Endothelial cell of umbilical vein (primary cell): ENCODE measurements around the gene PIWIL4. TPM values are rescaled to one million over a fixed set of nuclear protein-coding genes. Genes with fewer than 3 reads are reported as not detected.

Source experiments
- BruUV-seq: library from RNA; stranded (reverse); fragments of 400-500 nt; replicated peaks from 2 replicates; lab custom pipeline; 2021; lab: Mats Ljungman, UMichigan
- CTCF ChIA-PET: fragments of 300-600, 350-600 bp; sonication (Branson Sonifier 250); formaldehyde crosslinking; loops from one replicate; lab custom pipeline; 2021; ENCODE audit warnings: antibody characterized with exemption, inconsistent platforms; lab: Charles Lee
- POLR2A ChIA-PET: fragments of 300-600, 350-600 bp; sonication (Branson Sonifier 250); formaldehyde crosslinking; loops from one replicate; lab custom pipeline; 2021; ENCODE audit warnings: antibody characterized with exemption, inconsistent platforms; lab: Charles Lee
- DNase-seq: peaks from one replicate; pipeline ENCODE4 v3.0.0-alpha.2; 2011; ENCODE audit warnings: low read depth, low spot score
- FAIRE-seq: peaks from 2 replicates; lab custom pipeline; 2011; peaks lifted over from hg19 to GRCh38; lab: Jason Lieb, UNC
- H2AFZ ChIP-seq: 2 replicates; pipeline ENCODE4 v1.6.0; 2012; ENCODE audit warnings: low read depth, low read length, control low read depth, inconsistent platforms
- H3K27ac ChIP-seq: 2 replicates; pipeline ENCODE4 v1.5.1; 2011; ENCODE audit warnings: low read depth, mild to moderate bottlenecking, control low read depth, low read length, moderate library complexity; ENCODE audit not compliant: insufficient read depth
- H3K27me3 ChIP-seq, 2 experiments: 2 replicates each; pipeline versions ENCODE4 v1.6.0 to v1.6.1; 2011; ENCODE audit warnings: low read length in 2 of 2, mixed read lengths in 1 of 2; ENCODE audit not compliant: control insufficient read depth in 2 of 2, insufficient read depth in 2 of 2
- H3K36me3 ChIP-seq, 2 experiments: 2 replicates in 1 of 2; 3 replicates in 1 of 2; pipeline ENCODE4 v1.5.1; 2011; ENCODE audit warnings: low read length in 2 of 2, mild to moderate bottlenecking in 1 of 2, moderate library complexity in 1 of 2; ENCODE audit not compliant: control insufficient read depth in 2 of 2, insufficient read depth in 2 of 2; ENCODE audit errors: extremely low read depth in 1 of 2
- H3K4me1 ChIP-seq: 3 replicates; pipeline ENCODE4 v1.5.1; 2011; ENCODE audit warnings: mild to moderate bottlenecking, low read length; ENCODE audit not compliant: control insufficient read depth, insufficient read depth; ENCODE audit errors: extremely low read depth
- H3K4me2 ChIP-seq: 2 replicates; pipeline ENCODE4 v1.6.1; 2011; ENCODE audit warnings: low read length, control low read depth, mixed read lengths; ENCODE audit not compliant: insufficient read depth
- H3K4me3 ChIP-seq, 3 experiments: fragments of 200-600 bp in 1 of 3; sonication (generic), shearing (Covaris generic) in 1 of 3; replicated peaks in 1 of 3; 2 replicates each; pipeline ENCODE4 v1.5.1; 2011 to 2016; ENCODE audit warnings: control low read depth in 3 of 3, low read length in 3 of 3, mild to moderate bottlenecking in 2 of 3, inconsistent platforms in 1 of 3, low read depth in 1 of 3, moderate library complexity in 1 of 3; ENCODE audit not compliant: insufficient read depth in 1 of 3
- H3K79me2 ChIP-seq: 2 replicates; pipeline ENCODE4 v1.6.0; 2012; ENCODE audit warnings: low read length, inconsistent platforms; ENCODE audit not compliant: control insufficient read depth, insufficient read depth
- H3K9ac ChIP-seq: replicated peaks from 2 replicates; pipeline ENCODE3; 2011; ENCODE audit warnings: low read length, control low read depth; ENCODE audit not compliant: insufficient read depth; ENCODE audit errors: extremely low read depth
- H3K9me1 ChIP-seq: replicated peaks from 3 replicates; pipeline ENCODE4 v1.6.0; 2011; ENCODE audit warnings: mild to moderate bottlenecking, low read length; ENCODE audit not compliant: control insufficient read depth, insufficient read depth; ENCODE audit errors: extremely low read depth
- H3K9me3 ChIP-seq: replicated peaks from 2 replicates; pipeline ENCODE4 v1.5.1; 2012; ENCODE audit warnings: low read length, inconsistent platforms; ENCODE audit not compliant: control insufficient read depth, insufficient read depth
- H4K20me1 ChIP-seq: replicated peaks from 2 replicates; pipeline ENCODE3; 2011; ENCODE audit warnings: mild to moderate bottlenecking, low read length; ENCODE audit not compliant: control insufficient read depth, insufficient read depth; ENCODE audit errors: extremely low read depth
- CTCF ChIP-seq, 2 donors: IDR thresholded peaks; 1 replicate in 1 of 2; 2 replicates in 1 of 2; pipeline ENCODE4 v1.5.1; 2011; ENCODE audit warnings: low read length in 2 of 2, mild to moderate bottlenecking in 2 of 2, moderate library complexity in 2 of 2, control low read depth in 1 of 2, inconsistent platforms in 1 of 2, low read depth in 1 of 2; ENCODE audit not compliant: insufficient read depth in 1 of 2; ENCODE audit errors: extremely low read depth in 1 of 2
- EZH2 ChIP-seq: IDR thresholded peaks from 2 replicates; pipeline ENCODE4 v1.6.1; 2012; ENCODE audit warnings: borderline replicate concordance, low read depth, mild to moderate bottlenecking, moderate library complexity, low read length, inconsistent platforms; ENCODE audit not compliant: severe bottlenecking
- FOS ChIP-seq: IDR thresholded peaks from 2 replicates; pipeline ENCODE4 v1.6.1; 2011; ENCODE audit warnings: mild to moderate bottlenecking, low read length, moderate library complexity, borderline replicate concordance; ENCODE audit not compliant: insufficient read depth
- GATA2 ChIP-seq: IDR thresholded peaks from 2 replicates; pipeline ENCODE4 v1.7.0; 2011; ENCODE audit warnings: low read depth, mild to moderate bottlenecking, moderate library complexity, mixed read lengths, low read length; ENCODE audit not compliant: insufficient read length, insufficient read depth
- JUN ChIP-seq: IDR thresholded peaks from 2 replicates; pipeline ENCODE4 v1.6.1; 2011; ENCODE audit warnings: borderline replicate concordance, low read depth; ENCODE audit not compliant: insufficient read length, insufficient read depth
- MAX ChIP-seq: IDR thresholded peaks from 2 replicates; pipeline ENCODE4 v1.6.1; 2011; ENCODE audit not compliant: insufficient read depth, insufficient read length
- MYC ChIP-seq: IDR thresholded peaks from one replicate; pipeline ENCODE4 v1.6.1; 2011; ENCODE audit warnings: mild to moderate bottlenecking, low read depth, low read length
- POLR2A ChIP-seq: IDR thresholded peaks from 2 replicates; pipeline ENCODE4 v1.6.1; 2012; ENCODE audit warnings: low read depth, mild to moderate bottlenecking, control low read depth, low read length
- POLR2AphosphoS5 ChIP-seq: IDR thresholded peaks from 2 replicates; pipeline ENCODE4 v1.6.1; 2012; ENCODE audit warnings: low read depth, mild to moderate bottlenecking, control low read depth, low read length, moderate library complexity; ENCODE audit not compliant: insufficient read depth
- dilution Hi-C: fragments of 300-500 bp; cut with MboI; formaldehyde crosslinking; loops from one replicate; pipeline ENCODE4 v1.15.0; 2019; ENCODE audit warnings: low sequenced_read_pairs; ENCODE audit not compliant: extremely low pct_ligation_motif_present
- intact Hi-C: fragments of 100-400 bp; cut with micrococcal nuclease; formaldehyde crosslinking; loops from one replicate; pipeline ENCODE4 v1.10.0; 2022
- polyA plus RNA-seq, 4 experiments: library from polyadenylated mRNA; depleted of rRNA in 3 of 4; stranded (reverse) in 3 of 4; unstranded in 1 of 4; fragments of >200 nt; gene quantifications; 2 replicates each; pipeline versions ENCODE4 v1.2.1 to v1.2.3, GENCODE V29; 2011 to 2012; ENCODE audit warnings: missing spikeins in 1 of 4
- total RNA-seq: library from RNA; stranded (reverse); gene quantifications from 2 replicates; pipeline ENCODE4 v1.2.3, GENCODE V29; 2021

The PIWIL4 gene
- total and polyA plus RNA-seq, 2 donors (not counting 3 experiments of a cell fraction or from before 2014, with no cell fraction given): 0.55 to 0.64 TPM

GRCh38 chr11:94652735-94653284 is 85.6 kb downstream of the PIWIL4 start:
- Histone ChIP-seq H3K4me2 (no peak overlapping the region), H3K79me2 (no peaks in the 10 kb centered on the region), H3K9ac (no peak overlapping the region), H3K36me3 (no peaks in the 10 kb centered on the region), H3K4me1 (no peaks in the 10 kb centered on the region), H3K27me3 (peaks cover 8 to 9% of the 10 kb centered on the region in 2 experiments), H3K9me1 (no peaks in the 10 kb centered on the region), H3K9me3 (no peaks in the 10 kb centered on the region), H3K27ac (no peak overlapping the region), H4K20me1 (no peaks in the 10 kb centered on the region), H3K4me3 (no peak overlapping the region), H2AFZ (no peak overlapping the region)
- DNase-seq (no peak), FAIRE-seq (no peak)
- dilution Hi-C loops (no loop called here), intact Hi-C loops (no loop called here)
- BruUV-seq: no TSS peak
- POLR2A ChIA-PET: no interaction called here
- CTCF ChIA-PET: no interaction called here
- TF ChIP-seq MAX: no peak
- no peak for TF ChIP-seq POLR2A
- no peak for TF ChIP-seq FOS
- no peak for TF ChIP-seq POLR2AphosphoS5
- no peak for TF ChIP-seq GATA2
- no peak for TF ChIP-seq EZH2
- TF ChIP-seq JUN: no peak
- TF ChIP-seq MYC: no peak
- TF ChIP-seq CTCF (IDR thresholded peaks at IDR 0.05; ENCODE audit: extremely low read depth in 1 of 2, insufficient read depth in 1 of 2, low read depth in 1 of 2, low read length in 2 of 2): no peak
